BLaER1 (cell line): Measurements from ENCODE around the gene KCNA2.
A peak's percentile ranks its signal among the peaks of the same experiment; 100 is the strongest.

Source experiments
- H3K27ac ChIP-seq: shearing (Covaris generic); formaldehyde crosslinking; 2 replicates; pipeline ENCODE4 v1.8.1; 2022
- H3K27me3 ChIP-seq: shearing (Covaris generic); formaldehyde crosslinking; 2 replicates; pipeline ENCODE4 v1.8.1; 2022
- H3K36me3 ChIP-seq: shearing (Covaris generic); formaldehyde crosslinking; 2 replicates; pipeline ENCODE4 v1.8.1; 2022
- H3K4me1 ChIP-seq: shearing (Covaris generic); formaldehyde crosslinking; 2 replicates; pipeline ENCODE4 v1.8.1; 2022
- H3K4me2 ChIP-seq: shearing (Covaris generic); formaldehyde crosslinking; 2 replicates; pipeline ENCODE4 v1.8.1; 2022
- H3K4me3 ChIP-seq: shearing (Covaris generic); formaldehyde crosslinking; 2 replicates; pipeline ENCODE4 v1.8.1; 2022
- H3K9ac ChIP-seq: shearing (Covaris generic); formaldehyde crosslinking; 2 replicates; pipeline ENCODE4 v1.8.1; 2022
- H3K9me3 ChIP-seq: shearing (Covaris generic); formaldehyde crosslinking; 2 replicates; pipeline ENCODE4 v1.8.1; 2022
- H4K20me1 ChIP-seq: shearing (Covaris generic); formaldehyde crosslinking; 2 replicates; pipeline ENCODE4 v1.8.1; 2022
- Cebpa-rat ChIP-seq: shearing (Covaris generic); IDR thresholded peaks from 2 replicates; pipeline ENCODE4 v1.8.1; 2022

KCNA2 gene

DNA sequence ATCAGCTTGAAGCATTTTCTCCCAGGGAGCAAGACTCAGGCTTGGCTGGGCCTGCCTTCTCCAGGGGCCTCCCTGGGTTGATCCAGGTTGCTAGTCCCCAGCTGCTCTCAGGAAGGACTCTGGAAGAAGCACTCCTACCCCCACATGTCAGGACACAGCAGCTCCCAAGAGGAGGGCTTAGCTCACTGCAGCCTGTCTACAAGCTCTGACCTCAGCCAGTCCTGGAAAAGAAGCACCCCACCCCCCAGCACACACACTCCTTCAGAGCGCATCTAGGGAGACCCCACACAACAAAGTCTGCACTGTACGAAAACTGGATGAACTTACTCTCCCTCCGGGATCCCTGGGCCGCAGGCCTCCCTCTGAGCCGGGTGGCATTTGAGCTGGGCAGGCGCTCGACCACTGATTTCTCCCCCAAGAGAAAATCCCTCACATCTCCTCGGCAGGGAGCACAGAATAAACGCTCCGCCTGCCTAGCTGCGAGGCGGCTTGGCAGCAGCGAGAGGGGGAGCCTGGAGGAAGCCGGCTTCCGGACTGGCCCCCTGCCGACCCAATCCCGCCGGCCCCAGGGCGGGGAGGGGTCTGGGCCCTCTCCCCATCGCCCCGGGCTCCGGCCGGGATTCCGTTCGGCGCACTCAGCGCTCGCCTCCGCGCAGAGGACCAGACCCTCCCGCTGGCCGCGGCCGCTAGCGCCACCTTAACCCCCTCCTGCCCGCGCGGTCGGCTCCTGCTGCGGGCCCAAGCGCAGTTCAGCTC, at the start of gene KCNA2:
KCNA2 (minus strand) TSS at position 458 of the 756 bp plus-strand sequence. CDS start 1,576 bp downstream, outside the sequence.
- Histone ChIP-seq H3K36me3 (no peaks in the 10 kb centered on the region), H3K4me2 (peak within 1 kb of the TSS; percentile 95), H3K4me1 (peaks cover 39% of the 10 kb centered on the region), H3K9ac (peak within 1 kb of the TSS; percentile 62), H4K20me1 (peaks cover 56% of the 10 kb centered on the region), H3K27ac (no peak within 1 kb of the TSS), H3K4me3 (peak within 1 kb of the TSS; percentile 70), H3K9me3 (no peaks in the 10 kb centered on the region), H3K27me3 (peaks cover 75% of the 10 kb centered on the region)
- no peak for TF ChIP-seq Cebpa-rat

GRCh38 chr1:110650609-110651008, 44.5 kb upstream of the KCNA2 start:
- Histone ChIP-seq H3K9ac (no peak overlapping the region), H3K4me2 (no peak overlapping the region), H3K9me3 (no peaks in the 10 kb centered on the region), H4K20me1 (no peaks in the 10 kb centered on the region), H3K27me3 (no peaks in the 10 kb centered on the region), H3K4me1 (peaks cover 9% of the 10 kb centered on the region; the same call in 1 of the 2 replicates), H3K27ac (no peak overlapping the region), H3K36me3 (no peaks in the 10 kb centered on the region), H3K4me3 (no peak overlapping the region)
- no peak for TF ChIP-seq Cebpa-rat

DNA sequence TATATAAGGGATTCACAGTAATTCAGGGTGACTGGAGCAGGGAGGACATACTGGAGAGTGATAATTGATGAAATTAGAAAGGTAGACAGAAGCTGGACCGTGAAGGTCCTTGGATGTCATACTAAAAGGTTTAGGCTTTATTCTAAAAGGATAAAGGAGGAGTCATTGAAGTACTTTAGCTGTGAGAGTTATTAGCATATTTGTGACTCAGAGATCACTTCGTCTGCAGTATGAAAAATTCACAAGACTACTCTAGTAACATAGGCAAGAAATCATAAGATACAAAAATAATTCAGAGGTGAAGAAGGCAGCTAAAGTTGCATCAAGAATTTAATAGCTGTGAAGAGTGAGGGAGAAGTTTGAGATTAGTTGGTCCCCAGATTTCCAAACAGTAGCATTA, 42.3 kb upstream of the KCNA2 start:
- peaks cover 20% of the 10 kb centered on the region for H3K4me1 ChIP-seq
- H3K9ac ChIP-seq, result no peak overlapping the region
- TF ChIP-seq Cebpa-rat, result no peak
- no peaks in the 10 kb centered on the region for H3K27me3 ChIP-seq
- no peaks in the 10 kb centered on the region for H4K20me1 ChIP-seq
- no peak overlapping the region for H3K27ac ChIP-seq
- H3K36me3 ChIP-seq, result no peaks in the 10 kb centered on the region
- no peaks in the 10 kb centered on the region for H3K9me3 ChIP-seq
- H3K4me2 ChIP-seq, result no peak overlapping the region
- no peak overlapping the region for H3K4me3 ChIP-seq

DNA sequence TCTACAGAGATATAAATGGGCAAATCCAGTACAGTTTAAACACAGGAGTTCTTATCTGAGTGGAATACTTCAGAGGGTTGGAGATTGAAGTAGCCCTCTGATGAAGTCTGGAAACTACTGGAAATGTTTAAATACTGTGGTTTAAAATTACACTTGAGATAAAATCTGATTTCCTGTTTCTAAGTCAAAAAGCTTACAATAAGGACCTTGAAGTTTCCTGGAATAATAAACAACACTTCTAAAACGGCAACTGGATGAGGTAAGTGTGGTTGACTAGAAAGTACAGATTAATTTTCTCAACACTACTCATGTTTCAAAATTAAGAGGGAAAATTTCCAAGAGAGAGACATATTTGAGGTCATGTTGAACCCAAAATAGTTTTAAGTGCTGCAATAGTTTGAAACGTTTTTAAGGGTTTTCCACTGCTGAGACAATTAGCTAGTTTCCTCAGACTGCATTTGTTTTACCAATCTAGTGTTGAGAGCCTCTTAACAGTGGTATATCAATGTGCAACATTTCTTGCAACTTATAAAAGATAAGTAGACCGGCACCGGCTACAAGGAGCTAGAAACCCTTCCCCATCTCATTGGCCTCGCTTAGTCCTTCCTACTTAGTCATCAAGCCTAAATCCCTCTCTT, 41.2 kb upstream of the KCNA2 start:
- Histone ChIP-seq H3K4me3 (no peak overlapping the region), H3K27me3 (no peaks in the 10 kb centered on the region), H3K4me2 (peak overlapping the region; percentile 4; the same call in 1 of the 2 replicates), H3K27ac (no peak overlapping the region), H3K9me3 (no peaks in the 10 kb centered on the region), H3K9ac (no peak overlapping the region), H3K36me3 (no peaks in the 10 kb centered on the region), H4K20me1 (no peaks in the 10 kb centered on the region), H3K4me1 (peaks cover 21% of the 10 kb centered on the region)
- no peak for TF ChIP-seq Cebpa-rat

DNA sequence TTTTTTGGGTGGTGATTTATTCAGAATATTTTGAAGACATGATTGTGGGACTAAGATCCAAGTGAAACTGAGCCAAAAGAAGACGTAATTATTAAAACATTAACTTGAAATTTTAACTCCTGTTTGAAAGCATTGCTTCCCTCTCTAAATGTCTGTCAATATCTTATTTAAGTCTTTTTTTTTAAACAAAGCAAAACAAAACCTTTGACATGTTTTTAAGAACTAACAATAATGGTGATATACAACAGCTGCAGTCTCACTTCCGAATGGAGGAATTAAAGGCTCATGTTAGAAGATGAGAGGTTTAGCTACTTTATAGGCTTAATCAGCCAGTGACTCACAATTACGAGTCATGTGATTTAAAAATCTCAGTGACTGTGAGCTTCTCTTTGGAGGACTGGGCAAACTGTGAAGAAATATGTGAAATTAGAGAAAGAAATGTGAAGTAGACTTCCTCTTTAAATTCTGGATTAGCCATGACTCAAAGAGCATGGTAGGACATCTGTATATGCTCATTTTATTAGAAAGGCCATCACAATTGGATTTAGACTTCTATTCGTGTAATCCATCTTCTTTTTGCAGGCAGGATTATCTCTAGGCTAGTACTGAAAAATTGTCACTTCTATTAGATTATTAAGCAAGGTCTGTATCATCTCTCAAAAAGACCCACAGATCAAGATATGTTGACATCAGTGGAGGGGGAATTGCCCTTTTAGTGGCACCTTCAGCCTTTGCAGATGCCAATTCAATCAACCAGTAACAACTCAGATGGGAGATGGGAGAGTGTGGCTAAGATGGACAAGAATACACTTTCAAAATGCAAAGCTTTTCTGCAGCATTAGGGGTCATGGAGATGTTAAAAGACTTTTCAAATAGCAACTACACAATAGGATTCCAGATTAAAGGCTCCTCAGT, 39.9 kb upstream of the KCNA2 start:
- Histone ChIP-seq H3K4me1 (peaks cover 21% of the 10 kb centered on the region), H3K27me3 (no peaks in the 10 kb centered on the region), H3K36me3 (no peaks in the 10 kb centered on the region), H3K27ac (no peak overlapping the region), H4K20me1 (no peaks in the 10 kb centered on the region), H3K9me3 (no peaks in the 10 kb centered on the region), H3K4me3 (no peak overlapping the region), H3K4me2 (no peak overlapping the region), H3K9ac (no peak overlapping the region)
- no peak for TF ChIP-seq Cebpa-rat

GRCh38 chr1:110645211-110645610, 39.1 kb upstream of the KCNA2 start:
- Histone ChIP-seq H3K27me3 (no peaks in the 10 kb centered on the region), H4K20me1 (no peaks in the 10 kb centered on the region), H3K4me3 (no peak overlapping the region), H3K9me3 (no peaks in the 10 kb centered on the region), H3K4me1 (peaks cover 21% of the 10 kb centered on the region), H3K4me2 (no peak overlapping the region), H3K36me3 (no peaks in the 10 kb centered on the region), H3K27ac (no peak overlapping the region), H3K9ac (no peak overlapping the region)
- TF ChIP-seq Cebpa-rat, result no peak

GRCh38 chr1:110643879-110644472, 37.8 kb upstream of the KCNA2 start:
- H3K9ac ChIP-seq, result no peak overlapping the region
- TF ChIP-seq Cebpa-rat, result no peak

DNA sequence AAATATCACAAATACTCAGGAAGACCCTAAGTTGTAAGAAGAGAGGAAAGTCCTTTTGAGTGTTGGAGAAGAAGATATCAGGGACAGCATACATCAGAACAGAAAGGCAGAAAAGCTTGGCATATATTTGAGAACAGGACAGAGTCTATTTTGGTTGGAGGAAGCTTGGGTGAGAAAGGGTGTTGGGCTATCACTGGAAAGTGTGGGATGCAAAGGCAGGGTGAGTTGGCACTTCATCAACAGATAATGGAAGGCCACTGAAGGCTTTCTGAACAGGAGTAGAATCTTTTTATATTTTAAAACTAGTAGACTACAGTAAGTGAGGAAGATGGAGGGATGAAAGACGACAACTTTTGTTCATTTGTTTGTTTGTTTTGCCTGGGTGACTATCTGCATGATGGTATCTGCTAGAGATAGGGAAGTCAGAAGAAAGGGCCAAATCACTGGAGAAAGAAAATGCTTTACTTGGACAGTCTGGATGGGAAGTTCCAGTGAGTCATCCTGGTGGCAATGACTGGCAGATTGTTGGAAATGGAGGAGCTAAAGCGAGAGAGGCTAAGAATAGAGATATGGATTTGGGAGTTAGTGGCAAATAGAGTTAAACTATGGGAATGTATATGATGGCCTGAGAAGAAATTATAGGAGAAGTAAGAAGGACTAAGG, 33.7 kb upstream of the KCNA2 start:
- Histone ChIP-seq H3K9me3 (no peaks in the 10 kb centered on the region), H3K27ac (no peak overlapping the region), H3K36me3 (no peaks in the 10 kb centered on the region), H3K4me2 (no peak overlapping the region), H4K20me1 (no peaks in the 10 kb centered on the region), H3K4me1 (peaks cover 27% of the 10 kb centered on the region), H3K27me3 (no peaks in the 10 kb centered on the region), H3K9ac (no peak overlapping the region), H3K4me3 (no peak overlapping the region)
- no peak for TF ChIP-seq Cebpa-rat

More at GRCh38 chr1:110643879-110644472, 37.8 kb upstream of the KCNA2 start:
- Histone ChIP-seq H4K20me1 (no peaks in the 10 kb centered on the region), H3K27me3 (no peaks in the 10 kb centered on the region), H3K36me3 (no peaks in the 10 kb centered on the region), H3K4me1 (peaks cover 21% of the 10 kb centered on the region), H3K4me2 (peak overlapping the region; percentile 39), H3K27ac (no peak overlapping the region), H3K4me3 (no peak overlapping the region), H3K9me3 (no peaks in the 10 kb centered on the region)

DNA sequence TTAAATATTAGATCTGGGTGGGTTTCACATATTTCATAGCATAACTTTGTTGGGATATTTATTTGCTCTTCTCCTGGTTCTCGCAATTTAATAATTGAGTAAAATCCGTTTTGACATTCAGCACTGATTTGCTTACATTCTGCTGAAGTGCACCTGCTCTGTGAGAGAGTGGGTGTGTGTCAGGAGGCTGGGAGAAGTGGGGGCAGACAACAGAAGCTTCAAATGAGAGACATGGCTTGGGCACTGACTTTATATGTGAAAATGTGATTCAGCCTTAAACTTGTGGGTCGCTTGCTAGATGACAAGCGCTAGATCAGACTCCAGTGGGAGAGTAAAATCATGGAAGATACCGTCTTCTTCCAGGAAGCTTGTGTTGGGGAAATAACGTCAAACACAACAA, 32.4 kb upstream of the KCNA2 start:
- Histone ChIP-seq H3K4me1 (peaks cover 25% of the 10 kb centered on the region), H3K4me2 (no peak overlapping the region), H3K4me3 (no peak overlapping the region), H3K27ac (no peak overlapping the region), H3K27me3 (no peaks in the 10 kb centered on the region), H3K36me3 (no peaks in the 10 kb centered on the region), H3K9ac (no peak overlapping the region), H3K9me3 (no peaks in the 10 kb centered on the region), H4K20me1 (no peaks in the 10 kb centered on the region)
- TF ChIP-seq Cebpa-rat, result no peak
